ENCODE data around the gene NPAS3. TPM values are rescaled to one million over a fixed set of nuclear protein-coding genes. Genes with fewer than 3 reads are reported as not detected.

NPAS3 gene
- polyA plus RNA-seq, 2 of the 4 experiments (the other 2 are of a cell fraction) = not detected

DNA sequence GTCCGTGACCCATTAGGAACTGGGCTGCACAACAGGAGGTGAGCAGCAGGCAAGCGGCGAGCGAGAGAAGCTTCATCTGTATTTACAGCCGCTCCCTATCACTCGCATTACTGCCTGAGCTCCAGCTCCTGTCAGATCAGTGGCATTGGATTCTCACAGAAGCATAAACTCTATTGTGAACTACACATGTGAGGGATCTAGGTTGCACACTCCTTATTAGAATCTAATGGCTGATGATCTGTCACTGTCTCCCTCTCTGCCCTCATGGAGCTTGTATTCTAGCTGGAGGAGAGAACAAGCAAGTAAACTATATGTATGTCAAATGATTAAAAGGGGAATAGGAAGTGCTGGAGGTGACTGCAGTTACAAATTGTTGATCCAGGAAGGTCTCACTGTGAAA, 533.1 kb downstream of the NPAS3 start:
- ChIA-PET CTCF (no interaction called here), POLR2A (no interaction called here)
- TF ChIP-seq, protein P1, sequence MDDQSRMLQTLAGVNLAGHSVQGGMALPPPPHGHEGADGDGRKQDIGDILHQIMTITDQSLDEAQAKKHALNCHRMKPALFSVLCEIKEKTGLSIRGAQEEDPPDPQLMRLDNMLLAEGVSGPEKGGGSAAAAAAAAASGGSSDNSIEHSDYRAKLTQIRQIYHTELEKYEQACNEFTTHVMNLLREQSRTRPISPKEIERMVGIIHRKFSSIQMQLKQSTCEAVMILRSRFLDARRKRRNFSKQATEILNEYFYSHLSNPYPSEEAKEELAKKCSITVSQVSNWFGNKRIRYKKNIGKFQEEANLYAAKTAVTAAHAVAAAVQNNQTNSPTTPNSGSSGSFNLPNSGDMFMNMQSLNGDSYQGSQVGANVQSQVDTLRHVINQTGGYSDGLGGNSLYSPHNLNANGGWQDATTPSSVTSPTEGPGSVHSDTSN (IDR thresholded peaks at IDR 0.05) = no peak
- TF ChIP-seq NPAS2 (CRISPR knock-in tag; IDR thresholded peaks at IDR 0.05; ENCODE audit: borderline replicate concordance) (no peak), CHD4 (IDR thresholded peaks at IDR 0.05; ENCODE audit: borderline replicate concordance) (no peak), RARB (CRISPR knock-in tag; IDR thresholded peaks at IDR 0.05) (no peak), CHD2 (IDR thresholded peaks at IDR 0.05; ENCODE audit: low read length, partially characterized antibody) (no peak), CBX2 (IDR thresholded peaks at IDR 0.05; ENCODE audit: borderline replicate concordance, low read depth) (no peak), POLR2AphosphoS2 (conservative IDR thresholded peaks at IDR 0.05; ENCODE audit: low read length) (no peak), EP300 (IDR thresholded peaks at IDR 0.05) (no peak), ZFP36 (IDR thresholded peaks at IDR 0.05; ENCODE audit: borderline replicate concordance, partially characterized antibody) (no peak), PHF8 (IDR thresholded peaks at IDR 0.05; ENCODE audit: borderline replicate concordance, low read depth) (no peak), ZSCAN20 (CRISPR knock-in tag; IDR thresholded peaks at IDR 0.05) (no peak), FOSB (CRISPR knock-in tag; IDR thresholded peaks at IDR 0.05) (no peak), KDM1A (IDR thresholded peaks at IDR 0.05; ENCODE audit: low read depth) (no peak)
- TF ChIP-seq, protein P2, sequence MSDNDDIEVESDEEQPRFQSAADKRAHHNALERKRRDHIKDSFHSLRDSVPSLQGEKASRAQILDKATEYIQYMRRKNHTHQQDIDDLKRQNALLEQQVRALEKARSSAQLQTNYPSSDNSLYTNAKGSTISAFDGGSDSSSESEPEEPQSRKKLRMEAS (IDR thresholded peaks at IDR 0.05) = no peak
- TF ChIP-seq, protein P3, sequence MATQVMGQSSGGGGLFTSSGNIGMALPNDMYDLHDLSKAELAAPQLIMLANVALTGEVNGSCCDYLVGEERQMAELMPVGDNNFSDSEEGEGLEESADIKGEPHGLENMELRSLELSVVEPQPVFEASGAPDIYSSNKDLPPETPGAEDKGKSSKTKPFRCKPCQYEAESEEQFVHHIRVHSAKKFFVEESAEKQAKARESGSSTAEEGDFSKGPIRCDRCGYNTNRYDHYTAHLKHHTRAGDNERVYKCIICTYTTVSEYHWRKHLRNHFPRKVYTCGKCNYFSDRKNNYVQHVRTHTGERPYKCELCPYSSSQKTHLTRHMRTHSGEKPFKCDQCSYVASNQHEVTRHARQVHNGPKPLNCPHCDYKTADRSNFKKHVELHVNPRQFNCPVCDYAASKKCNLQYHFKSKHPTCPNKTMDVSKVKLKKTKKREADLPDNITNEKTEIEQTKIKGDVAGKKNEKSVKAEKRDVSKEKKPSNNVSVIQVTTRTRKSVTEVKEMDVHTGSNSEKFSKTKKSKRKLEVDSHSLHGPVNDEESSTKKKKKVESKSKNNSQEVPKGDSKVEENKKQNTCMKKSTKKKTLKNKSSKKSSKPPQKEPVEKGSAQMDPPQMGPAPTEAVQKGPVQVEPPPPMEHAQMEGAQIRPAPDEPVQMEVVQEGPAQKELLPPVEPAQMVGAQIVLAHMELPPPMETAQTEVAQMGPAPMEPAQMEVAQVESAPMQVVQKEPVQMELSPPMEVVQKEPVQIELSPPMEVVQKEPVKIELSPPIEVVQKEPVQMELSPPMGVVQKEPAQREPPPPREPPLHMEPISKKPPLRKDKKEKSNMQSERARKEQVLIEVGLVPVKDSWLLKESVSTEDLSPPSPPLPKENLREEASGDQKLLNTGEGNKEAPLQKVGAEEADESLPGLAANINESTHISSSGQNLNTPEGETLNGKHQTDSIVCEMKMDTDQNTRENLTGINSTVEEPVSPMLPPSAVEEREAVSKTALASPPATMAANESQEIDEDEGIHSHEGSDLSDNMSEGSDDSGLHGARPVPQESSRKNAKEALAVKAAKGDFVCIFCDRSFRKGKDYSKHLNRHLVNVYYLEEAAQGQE (IDR thresholded peaks at IDR 0.05) = no peak
- Histone ChIP-seq H3K4me3 (no peak overlapping the region), H3K4me2 (no peak overlapping the region), H3K9me3 (no peaks in the 10 kb centered on the region), H3K27ac (no peak overlapping the region), H3K4me1 (no peaks in the 10 kb centered on the region)
- DNase-seq (ENCODE audit: low read depth in 1 of 2, low spot score in 1 of 2) (no peak), ATAC-seq (no peak), FAIRE-seq (no peak)
- WGBS (ENCODE audit: missing lambda C conversion rate) = 50% methylated on average over 6 of the region's 6 CpGs

DNA sequence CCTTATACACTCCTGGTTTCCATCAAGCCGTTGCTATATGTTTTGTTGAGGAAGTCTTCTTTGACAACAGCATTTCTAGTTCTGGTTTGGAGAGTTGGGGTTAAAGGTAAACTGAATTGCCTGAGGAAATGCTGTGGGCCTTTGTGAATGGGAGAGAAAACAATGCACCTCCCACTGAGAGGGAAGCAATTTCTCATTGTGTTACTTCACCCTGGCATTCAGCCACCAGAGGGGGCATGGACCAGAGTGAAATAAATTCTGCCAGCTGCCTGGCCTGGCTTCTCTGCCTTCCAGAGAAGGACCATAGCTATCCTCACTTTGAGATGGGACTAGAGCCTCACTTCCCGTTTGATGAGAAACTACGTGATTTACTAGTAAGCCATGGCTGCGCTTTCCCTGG, 536.9 kb downstream of the NPAS3 start:
- DNase-seq (ENCODE audit: low read depth in 1 of 2, low spot score in 1 of 2) (peak in 1 of 2 experiments; percentile 27), ATAC-seq (peak; percentile 58 to 59; a peak in 4 of 6 replicates)

More for the DNA sequence above, 536.9 kb downstream of the NPAS3 start:
- ChIA-PET CTCF (interaction anchor here (1.7 kb wide), 1 partner anchor 317 kb away, joined by 7 read pairs; no protein-coding TSS in a partner anchor), POLR2A (no interaction called here)
- no peaks in the 10 kb centered on the region for H3K9me3 ChIP-seq
- FAIRE-seq = no peak
- no peak overlapping the region for H3K4me2 ChIP-seq
- no peak for TF ChIP-seq KDM1A (IDR thresholded peaks at IDR 0.05; ENCODE audit: low read depth)
- no peak for TF ChIP-seq HOXA7 (CRISPR knock-in tag; IDR thresholded peaks at IDR 0.05)
- no peak for TF ChIP-seq CHD4 (IDR thresholded peaks at IDR 0.05; ENCODE audit: borderline replicate concordance)
- TF ChIP-seq, protein P4, sequence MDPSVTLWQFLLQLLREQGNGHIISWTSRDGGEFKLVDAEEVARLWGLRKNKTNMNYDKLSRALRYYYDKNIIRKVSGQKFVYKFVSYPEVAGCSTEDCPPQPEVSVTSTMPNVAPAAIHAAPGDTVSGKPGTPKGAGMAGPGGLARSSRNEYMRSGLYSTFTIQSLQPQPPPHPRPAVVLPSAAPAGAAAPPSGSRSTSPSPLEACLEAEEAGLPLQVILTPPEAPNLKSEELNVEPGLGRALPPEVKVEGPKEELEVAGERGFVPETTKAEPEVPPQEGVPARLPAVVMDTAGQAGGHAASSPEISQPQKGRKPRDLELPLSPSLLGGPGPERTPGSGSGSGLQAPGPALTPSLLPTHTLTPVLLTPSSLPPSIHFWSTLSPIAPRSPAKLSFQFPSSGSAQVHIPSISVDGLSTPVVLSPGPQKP (IDR thresholded peaks at IDR 0.05; ENCODE audit: low read depth, low read length) = no peak
- TF ChIP-seq, protein P3 (IDR thresholded peaks at IDR 0.05) = no peak
- 0 out of 5 replicates have a peak, but pooled peaks have one; percentile 10 to 28 for TF ChIP-seq RAD21 (conservative IDR thresholded peaks at IDR 0.05 in 1 of 2, IDR thresholded peaks at IDR 0.05 in 1 of 2)
- TF ChIP-seq CBX8 (IDR thresholded peaks at IDR 0.05) = no peak
- TF ChIP-seq SMC3 (IDR thresholded peaks at IDR 0.05) = peak; percentile 13; the same call in 1 of the 3 replicates
- no peak for TF ChIP-seq JUNB (IDR thresholded peaks at IDR 0.05)
- TF ChIP-seq, protein P5, sequence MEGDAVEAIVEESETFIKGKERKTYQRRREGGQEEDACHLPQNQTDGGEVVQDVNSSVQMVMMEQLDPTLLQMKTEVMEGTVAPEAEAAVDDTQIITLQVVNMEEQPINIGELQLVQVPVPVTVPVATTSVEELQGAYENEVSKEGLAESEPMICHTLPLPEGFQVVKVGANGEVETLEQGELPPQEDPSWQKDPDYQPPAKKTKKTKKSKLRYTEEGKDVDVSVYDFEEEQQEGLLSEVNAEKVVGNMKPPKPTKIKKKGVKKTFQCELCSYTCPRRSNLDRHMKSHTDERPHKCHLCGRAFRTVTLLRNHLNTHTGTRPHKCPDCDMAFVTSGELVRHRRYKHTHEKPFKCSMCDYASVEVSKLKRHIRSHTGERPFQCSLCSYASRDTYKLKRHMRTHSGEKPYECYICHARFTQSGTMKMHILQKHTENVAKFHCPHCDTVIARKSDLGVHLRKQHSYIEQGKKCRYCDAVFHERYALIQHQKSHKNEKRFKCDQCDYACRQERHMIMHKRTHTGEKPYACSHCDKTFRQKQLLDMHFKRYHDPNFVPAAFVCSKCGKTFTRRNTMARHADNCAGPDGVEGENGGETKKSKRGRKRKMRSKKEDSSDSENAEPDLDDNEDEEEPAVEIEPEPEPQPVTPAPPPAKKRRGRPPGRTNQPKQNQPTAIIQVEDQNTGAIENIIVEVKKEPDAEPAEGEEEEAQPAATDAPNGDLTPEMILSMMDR (IDR thresholded peaks at IDR 0.05) = peak; percentile 14; the same call in 1 of the 3 replicates
- no peak overlapping the region for H3K27ac ChIP-seq
- H3K4me1 ChIP-seq = no peaks in the 10 kb centered on the region
- WGBS (ENCODE audit: missing lambda C conversion rate) = 29% methylated on average over 4 of the region's 4 CpGs
- no peak overlapping the region for H3K4me3 ChIP-seq

Measured in A549 (cell line).